GM21723 (cell line): ENCODE measurements around the gene OR8H3.
"Not testable (repeated sequence)": the region's sequence is repeated elsewhere in the genome, so short reads cannot be mapped to it uniquely, and the experiment has no call there.

Experiments
- ATAC-seq: cut with Tn5 transposase; IDR thresholded peaks from one replicate; pipeline ENCODE4 v1.9.1; 2021; ENCODE audit warnings: mild to moderate bottlenecking, moderate library complexity; ENCODE audit not compliant: unreplicated experiment

OR8H3 gene, protein sequence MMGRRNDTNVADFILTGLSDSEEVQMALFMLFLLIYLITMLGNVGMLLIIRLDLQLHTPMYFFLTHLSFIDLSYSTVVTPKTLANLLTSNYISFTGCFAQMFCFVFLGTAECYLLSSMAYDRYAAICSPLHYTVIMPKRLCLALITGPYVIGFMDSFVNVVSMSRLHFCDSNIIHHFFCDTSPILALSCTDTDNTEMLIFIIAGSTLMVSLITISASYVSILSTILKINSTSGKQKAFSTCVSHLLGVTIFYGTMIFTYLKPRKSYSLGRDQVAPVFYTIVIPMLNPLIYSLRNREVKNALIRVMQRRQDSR

GRCh38 chr11:56122073-56122472 is at the start of gene OR8H3:
Gene OR8H3, plus strand, starts transcription at chr11:56122373. Its CDS starts 0 bp downstream, at chr11:56122373.
- no peak for ATAC-seq

DNA sequence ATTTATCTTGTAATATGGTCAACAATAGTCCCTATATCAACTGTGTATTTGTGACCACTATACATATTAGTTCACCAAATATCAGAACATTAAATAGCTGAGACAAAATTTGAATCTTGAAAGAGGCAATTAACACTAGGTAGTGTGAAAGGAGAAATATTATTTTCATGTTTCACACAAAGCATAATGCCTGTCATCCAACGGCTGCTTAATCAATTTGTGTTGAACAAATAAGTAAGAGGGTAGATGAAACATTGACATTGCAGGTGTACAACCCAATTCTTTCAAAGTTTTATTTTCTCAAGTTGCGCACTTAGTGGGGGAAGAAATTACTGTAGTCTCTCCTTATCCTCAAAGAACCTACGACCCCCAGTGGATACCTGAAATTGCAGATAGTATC is 32.5 kb upstream of the OR8H3 start:
- ATAC-seq: no peak

- ATAC-seq: no peak
These were observed 29.2 kb upstream of the OR8H3 start, which contains the start of gene OR8I2 for GRCh38 chr11:56093008-56093407. Gene OR8I2, plus strand, starts transcription at chr11:56093308. Its CDS starts 0 bp downstream, at chr11:56093308.

DNA sequence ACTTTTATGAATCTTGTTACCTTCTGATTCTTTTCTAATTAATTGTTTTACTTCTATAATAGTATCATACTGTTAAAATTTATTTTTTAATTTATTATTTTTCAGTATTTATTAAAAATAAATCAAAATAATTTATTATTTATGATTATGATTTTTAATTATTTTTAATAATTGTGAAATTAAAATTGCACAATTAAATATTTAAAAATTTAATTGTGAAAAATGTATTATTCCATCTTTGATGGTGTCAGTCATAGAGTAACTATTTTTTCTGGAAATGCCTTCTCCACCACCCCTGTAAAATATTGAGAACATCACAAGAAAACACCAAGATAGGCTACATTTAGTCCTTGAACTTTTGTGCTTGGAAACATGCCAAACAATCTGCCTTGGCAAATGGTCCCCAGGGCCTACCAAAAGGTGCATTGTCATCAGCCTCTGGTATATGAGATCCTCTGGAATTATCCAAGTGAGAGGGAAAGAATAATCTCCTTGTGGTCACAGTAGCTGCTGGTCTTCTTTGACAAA is 18.9 kb upstream of the OR8H3 start, which contains the start of gene OR8H2:
TSS of gene OR8H2 (plus strand) at position 478 of the 528 bp plus-strand sequence. CDS start 1,356 bp downstream, outside the sequence.
- ATAC-seq: no peak

GRCh38 chr11:56140151-56140661 is 18.0 kb downstream of the OR8H3 start, which contains the start of gene OR8J3:
Gene OR8J3, minus strand, starts transcription at chr11:56140201. Its CDS starts 2,483 bp downstream, at chr11:56137718.
- ATAC-seq: no peak

GRCh38 chr11:56143681-56144080 is 21.5 kb downstream of the OR8H3 start:
- not testable (repeated sequence) for ATAC-seq

- ATAC-seq: no peak
These were observed 29.2 kb downstream of the OR8H3 start for GRCh38 chr11:56151376-56151775.

- no peak for ATAC-seq
These were observed 30.2 kb downstream of the OR8H3 start for GRCh38 chr11:56152333-56152732.

DNA sequence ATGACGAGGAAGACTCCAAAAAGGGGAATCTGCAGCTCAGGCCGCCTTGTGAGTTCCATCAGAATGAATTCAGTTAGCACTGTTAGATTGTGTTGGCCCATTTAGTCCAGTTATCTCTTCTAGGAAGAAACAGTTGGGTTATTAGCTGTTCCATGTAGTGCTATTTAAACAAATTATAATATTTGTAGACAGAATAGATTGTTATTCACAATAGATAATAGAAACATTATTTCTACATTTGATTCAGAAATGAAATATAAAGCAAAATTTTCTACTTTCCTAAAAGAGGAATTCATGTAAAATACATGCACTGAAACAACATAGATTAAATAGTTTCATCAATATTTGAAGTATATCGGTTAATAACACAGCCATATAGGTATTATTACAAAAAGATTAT is 38.0 kb downstream of the OR8H3 start, which contains the start of gene OR8K5:
TSS of gene OR8K5 (minus strand) at position 101 of the 400 bp plus-strand sequence. CDS start at position 101, 0 bp downstream.
- no peak for ATAC-seq

- no peak for ATAC-seq
These were observed 41.6 kb downstream of the OR8H3 start for GRCh38 chr11:56163804-56164203.

DNA sequence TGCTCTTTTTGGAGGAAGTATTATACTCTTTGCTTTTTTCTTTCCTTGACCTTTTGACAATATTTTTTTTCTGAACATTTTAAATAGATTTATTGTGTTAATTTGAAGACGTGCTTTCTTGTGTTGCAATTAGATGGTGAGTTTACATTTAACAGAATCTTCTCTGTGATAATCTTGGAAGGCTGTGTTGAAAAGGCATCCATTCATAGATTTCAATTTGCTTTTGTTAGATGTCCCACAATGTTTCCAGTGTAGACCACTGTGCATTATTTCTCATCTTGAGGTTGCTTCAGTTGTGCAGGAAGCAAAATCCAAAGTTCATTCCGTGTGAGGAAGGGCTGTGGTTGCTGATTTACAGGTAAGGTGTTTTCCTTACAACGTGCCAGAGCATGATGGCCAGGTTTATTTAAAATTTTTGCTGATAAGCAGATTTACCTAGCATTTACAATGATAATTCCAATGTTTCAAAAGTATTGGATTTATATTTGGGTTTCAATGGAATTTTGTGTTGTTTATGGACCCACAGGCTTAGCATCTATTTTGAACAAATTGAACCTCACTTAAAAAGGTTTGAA is 50.2 kb downstream of the OR8H3 start:
- no peak for ATAC-seq
